AG09319 (cell line): ENCODE measurements around the gene P2RY2.

Experiments used
- DNase-seq: peaks from one replicate; pipeline ENCODE4 v3.0.0-alpha.2; 2010; ENCODE audit warnings: low read depth; ENCODE audit errors: extremely low read depth
- CTCF ChIP-seq: IDR thresholded peaks from 2 replicates; pipeline ENCODE4 v1.5.1; 2011; ENCODE audit warnings: low read depth, mild to moderate bottlenecking, inconsistent platforms, low read length, moderate library complexity

The P2RY2 gene

DNA sequence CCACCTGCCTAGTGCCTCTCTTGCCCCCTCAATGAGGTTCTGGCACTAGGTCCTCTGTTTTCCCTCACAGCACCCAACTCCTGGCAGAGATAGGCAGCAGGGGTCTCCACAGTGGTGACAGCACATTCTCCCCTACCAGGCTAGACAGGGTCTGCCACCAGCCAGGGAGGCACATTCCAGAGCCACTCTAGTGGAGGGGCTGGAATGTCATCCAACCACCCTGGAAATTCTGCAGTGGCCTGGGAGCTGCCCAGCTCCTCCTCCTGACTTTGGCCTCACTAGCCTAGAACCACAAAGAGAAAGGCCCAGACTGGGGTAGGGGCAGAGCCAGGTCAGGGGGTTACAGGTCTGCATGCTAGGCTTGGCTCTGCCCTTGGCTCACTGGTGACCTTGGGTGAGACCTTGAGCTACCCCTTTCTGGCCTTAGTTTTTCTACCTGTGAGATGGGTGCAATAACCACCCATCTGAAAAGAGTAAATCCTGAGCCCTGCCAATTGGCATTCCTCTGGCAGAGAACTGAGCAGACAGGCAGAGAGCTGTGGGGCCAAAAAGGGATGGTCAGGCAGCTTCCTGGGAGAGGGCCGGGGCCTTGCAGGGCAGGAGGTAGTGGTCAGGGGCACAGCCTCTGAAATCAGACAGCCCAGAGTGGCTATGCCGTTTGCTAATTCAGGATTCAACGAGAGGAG lies 7.1 kb downstream of the P2RY2 start:
- TF ChIP-seq CTCF: no peak
- no peak for DNase-seq

GRCh38 chr11:73225851-73226250 lies 7.8 kb downstream of the P2RY2 start:
- no peak for TF ChIP-seq CTCF
- DNase-seq: no peak

DNA sequence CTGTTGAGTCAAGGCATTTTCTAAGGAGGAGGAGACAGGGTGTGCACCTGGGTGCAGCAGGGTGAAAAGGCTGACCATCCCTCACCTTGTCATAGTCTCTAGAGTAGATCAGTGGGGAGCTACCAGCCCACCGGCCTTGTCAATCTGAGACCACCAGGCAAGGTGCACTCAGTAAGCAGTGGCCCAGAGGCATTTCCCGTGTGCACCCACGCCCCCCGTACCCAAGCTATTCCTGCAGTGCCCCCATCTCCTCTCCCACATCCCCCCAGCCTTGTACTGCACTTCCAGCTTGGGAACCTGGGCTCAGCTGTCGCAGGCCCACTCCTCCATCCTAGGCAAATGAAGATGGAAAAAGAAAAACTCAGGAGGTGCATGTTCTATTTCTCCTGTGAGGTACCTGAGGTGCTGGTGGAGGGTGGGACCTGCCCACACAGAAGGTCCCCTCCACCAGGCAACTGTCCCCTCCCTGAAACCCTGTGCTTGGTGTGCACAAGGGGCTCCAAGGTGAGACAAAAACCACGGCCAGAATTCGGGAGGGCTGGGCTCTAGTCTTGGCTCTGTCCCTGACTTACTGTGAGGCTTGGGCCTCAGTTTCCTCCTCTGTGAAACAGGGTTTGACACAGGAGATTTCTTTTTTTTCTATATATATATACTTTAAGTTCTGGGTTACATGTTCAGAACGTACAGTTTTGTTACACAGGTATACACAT lies 8.4 kb downstream of the P2RY2 start:
- TF ChIP-seq CTCF: no peak
- DNase-seq: no peak

GRCh38 chr11:73227571-73228211 lies 9.6 kb downstream of the P2RY2 start:
- no peak for TF ChIP-seq CTCF
- DNase-seq: no peak

- TF ChIP-seq CTCF: no peak
- no peak for DNase-seq
These were observed 10.4 kb downstream of the P2RY2 start for GRCh38 chr11:73228268-73229134.

DNA sequence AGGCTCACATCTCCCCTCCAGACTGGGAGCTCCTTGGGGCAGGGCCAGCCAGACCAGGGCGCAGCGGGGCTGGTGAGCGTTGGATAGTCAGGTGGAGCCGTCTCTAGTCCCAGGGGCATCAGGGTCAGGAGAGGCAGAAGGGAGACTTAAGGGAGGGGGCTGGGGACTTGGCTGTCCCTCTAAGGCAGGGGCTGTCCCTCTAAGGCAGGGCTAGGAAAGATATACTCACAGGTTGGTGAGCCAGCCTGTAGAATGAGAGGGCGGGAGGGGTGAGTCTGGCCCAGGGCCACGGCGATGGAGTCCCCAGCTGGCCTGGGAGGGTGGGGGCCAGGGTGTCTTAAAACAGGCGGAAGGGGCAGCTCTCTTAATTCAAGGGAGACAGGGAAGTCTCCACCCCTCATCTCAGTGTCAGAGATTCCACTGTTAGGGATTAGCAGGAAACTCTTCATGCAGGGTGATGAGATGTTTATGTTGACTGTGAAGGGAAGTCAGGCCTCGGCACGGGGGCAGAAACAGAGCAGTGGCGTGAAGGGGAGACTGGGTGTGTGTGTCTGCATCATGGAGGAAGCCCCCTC lies 11.3 kb downstream of the P2RY2 start:
- TF ChIP-seq CTCF: no peak

More for the DNA sequence above, 11.3 kb downstream of the P2RY2 start:
- DNase-seq: no peak
